ENCODE data around the gene EXOC6. TPM values are rescaled to one million over a fixed set of nuclear protein-coding genes. Genes with fewer than 3 reads are reported as not detected.
A peak's percentile ranks its signal among the peaks of the same experiment; 100 is the strongest.

EXOC6 gene
- 10 to 100 TPM in 3 of 7 donors, 1 to 10 TPM in 4; 7.2 to 12.8 (median 9.7) TPM for total RNA-seq
- polyA plus RNA-seq = 10 to 100 TPM in 1 of 2 donors, 1 to 10 TPM in 1; 6.2 to 10.7 TPM
- long read RNA-seq, donor 1, partial matches to known transcripts = 3 of 3 reads
- long read RNA-seq, donor 1, other reads (novel, unspliced or antisense) = 0 of 3 reads
- long read RNA-seq, donor 2, partial matches to known transcripts = 0 of 2 reads
- long read RNA-seq, donor 2, other reads (novel, unspliced or antisense) = 0 of 2 reads
- long read RNA-seq, donor 3, transcript EXOC6-201 (22 exons, 3,564 nt) = major isoform, 6 of 10 reads
- long read RNA-seq, donor 3, partial matches to known transcripts = 0 of 10 reads
- long read RNA-seq, donor 3, other reads (novel, unspliced or antisense) = 2 of 10 reads

- intact Hi-C loops (cut with DNase I) = no loop called here
- Histone ChIP-seq H3K4me3 (peak within 1 kb of the TSS; percentile 79), H3K27ac (peak within 1 kb of the TSS; percentile 68 to 71), H3K27me3 (no peaks in the 10 kb centered on the region), H3K36me3 (no peaks in the 10 kb centered on the region), H3K4me1 (ENCODE audit: insufficient read depth) (peaks cover 2% of the 10 kb centered on the region), H3K9me3 (no peaks in the 10 kb centered on the region)
- 0 to 1% (median 1%) methylated on average over 20 to 103 of the region's 103 CpGs for WGBS, 3 donors
- TF ChIP-seq POLR2A (IDR thresholded peaks at IDR 0.05) (no peak), CTCF (IDR thresholded peaks at IDR 0.05) (no peak), EP300 (IDR thresholded peaks at IDR 0.05) (no peak)
- DNase-seq = peak; percentile 75 to 87 (median 81)
Measured at GRCh38 chr10:92848441-92849233, at the start of gene EXOC6. TSS of gene EXOC6 (plus strand) at chr10:92848520. CDS start at chr10:92848534, 14 bp downstream.

DNA sequence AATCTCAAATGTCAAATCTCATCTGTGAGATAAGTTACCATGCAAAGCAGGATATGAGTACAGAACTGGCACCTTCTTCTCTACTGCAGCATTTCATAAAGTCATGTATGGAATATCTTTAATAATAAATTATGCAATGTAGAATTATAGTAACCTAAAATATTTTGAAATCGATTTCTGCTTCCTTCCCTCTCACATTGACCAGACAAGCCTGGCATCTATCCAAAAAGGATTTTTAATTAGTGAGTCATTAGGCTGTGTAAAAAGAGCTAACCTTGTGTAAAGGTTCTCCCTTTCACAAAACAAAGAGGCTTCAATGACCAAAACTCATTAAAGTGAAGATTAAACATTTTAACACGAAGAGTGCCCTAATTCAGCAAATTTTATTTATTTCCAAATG is 48.8 kb upstream of the EXOC6 start:
- no peaks in the 10 kb centered on the region for H3K9me3 ChIP-seq
- H3K36me3 ChIP-seq = no peaks in the 10 kb centered on the region
- intact Hi-C loops (cut with DNase I) = no loop called here
- no peak for TF ChIP-seq POLR2A (IDR thresholded peaks at IDR 0.05)
- no peak for TF ChIP-seq CTCF (IDR thresholded peaks at IDR 0.05)
- TF ChIP-seq EP300 (IDR thresholded peaks at IDR 0.05) = no peak
- H3K27me3 ChIP-seq = no peaks in the 10 kb centered on the region
- no peaks in the 10 kb centered on the region for H3K4me1 ChIP-seq (ENCODE audit: insufficient read depth)
- 16 to 36% (median 17%) methylated on average over 2 of the region's 2 CpGs for WGBS, 3 donors
- no peak overlapping the region for H3K27ac ChIP-seq
- no peak overlapping the region for H3K4me3 ChIP-seq
- DNase-seq = no peak

- DNase-seq = no peak
- Histone ChIP-seq H3K27me3 (no peaks in the 10 kb centered on the region), H3K4me3 (no peak overlapping the region), H3K9me3 (no peaks in the 10 kb centered on the region), H3K27ac (no peak overlapping the region), H3K36me3 (no peaks in the 10 kb centered on the region), H3K4me1 (ENCODE audit: insufficient read depth) (no peaks in the 10 kb centered on the region)
- TF ChIP-seq CTCF (IDR thresholded peaks at IDR 0.05) (no peak), POLR2A (IDR thresholded peaks at IDR 0.05) (no peak), EP300 (IDR thresholded peaks at IDR 0.05) (no peak)
- intact Hi-C loops (cut with DNase I) = no loop called here
- 59 to 66% (median 65%) methylated on average over 5 of the region's 5 CpGs for WGBS, 3 donors
Measured at GRCh38 chr10:92800134-92800733, 48.1 kb upstream of the EXOC6 start.

DNA sequence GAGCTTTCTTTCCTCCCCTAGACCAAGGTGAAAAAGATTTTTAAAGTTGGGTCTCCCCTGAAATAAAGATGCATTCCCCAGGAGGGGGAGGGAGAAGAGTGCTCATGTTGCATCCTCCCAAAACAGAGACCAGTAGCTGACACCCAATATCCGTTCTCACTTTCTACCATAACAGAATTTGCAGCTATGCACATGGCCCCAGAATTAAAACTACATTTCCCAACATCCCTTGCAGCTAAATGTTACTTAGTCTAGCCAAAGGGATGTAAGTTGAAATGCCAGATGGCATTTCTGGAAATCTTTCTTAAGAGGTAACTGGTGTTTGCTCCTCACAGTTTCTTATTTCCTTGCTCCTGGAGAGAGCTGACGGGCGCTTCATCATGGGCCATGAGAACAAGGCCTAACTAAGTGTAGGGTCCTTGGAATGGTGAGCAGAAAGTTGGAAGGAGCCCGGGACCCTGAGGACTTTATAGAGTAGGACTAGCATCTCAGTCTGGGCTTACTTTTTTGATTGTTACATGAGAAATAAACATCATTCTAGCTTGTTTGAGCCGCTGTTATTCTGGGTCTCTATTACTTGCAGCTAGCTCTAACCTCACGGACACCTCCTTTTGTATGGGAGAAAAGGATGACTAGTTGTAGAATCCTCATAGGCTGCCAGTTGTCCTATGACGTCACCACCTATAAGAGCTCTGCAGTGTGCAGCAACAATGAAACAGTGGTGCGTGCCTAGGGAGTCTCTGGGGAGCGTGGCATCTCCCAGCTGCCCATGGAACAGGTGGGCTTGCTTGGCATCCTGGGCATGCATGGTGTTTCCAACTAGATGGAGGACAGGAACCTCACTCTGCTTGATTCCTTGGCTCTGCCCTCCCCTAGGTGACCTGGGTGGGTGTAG is 46.1 kb upstream of the EXOC6 start:
- no peaks in the 10 kb centered on the region for H3K9me3 ChIP-seq
- no peaks in the 10 kb centered on the region for H3K36me3 ChIP-seq
- DNase-seq = no peak
- H3K27ac ChIP-seq = no peak overlapping the region
- H3K4me1 ChIP-seq (ENCODE audit: insufficient read depth) = no peaks in the 10 kb centered on the region
- H3K27me3 ChIP-seq = no peaks in the 10 kb centered on the region
- no peak overlapping the region for H3K4me3 ChIP-seq
- WGBS, 3 donors = 79 to 81% (median 80%) methylated on average over 9 of the region's 9 CpGs
- TF ChIP-seq CTCF (IDR thresholded peaks at IDR 0.05) = no peak
- TF ChIP-seq EP300 (IDR thresholded peaks at IDR 0.05) = no peak
- TF ChIP-seq POLR2A (IDR thresholded peaks at IDR 0.05) = no peak
- intact Hi-C loops (cut with DNase I) = no loop called here
